Keratinocyte (primary cell): ENCODE data around the gene SMAD6.

Experiments used
- CTCF ChIP-seq, 3 experiments: IDR thresholded peaks in 1 of 3; conservative IDR thresholded peaks in 1 of 3; optimal IDR thresholded peaks in 1 of 3; 2 replicates in 2 of 3; 3 replicates in 1 of 3; pipeline versions ENCODE3 to v1.5.1; 2011; ENCODE audit warnings: low read length in 3 of 3, mild to moderate bottlenecking in 3 of 3, moderate library complexity in 2 of 3, control low read depth in 1 of 3, inconsistent platforms in 1 of 3; ENCODE audit not compliant: insufficient read depth in 2 of 3; ENCODE audit errors: extremely low read depth in 1 of 3
- EZH2 ChIP-seq: IDR thresholded peaks from one replicate; pipeline ENCODE4 v1.6.1; 2012; ENCODE audit warnings: inconsistent platforms, mild to moderate bottlenecking, low read length, moderate library complexity

- TF ChIP-seq CTCF (optimal IDR thresholded peaks at IDR 0.05 in 1 of 3, IDR thresholded peaks at IDR 0.05 in 1 of 3, conservative IDR thresholded peaks at IDR 0.05 in 1 of 3; ENCODE audit: extremely low read depth in 1 of 3, insufficient read depth in 2 of 3, low read length in 3 of 3), result no peak
- TF ChIP-seq EZH2, result no peak
These were observed 28.4 kb downstream of the SMAD6 start for GRCh38 chr15:66730168-66731021.
